Ishikawa (cell line): ENCODE measurements around the gene GRAP.

Experiments used
- CEBPB ChIP-seq: IDR thresholded peaks from 2 replicates; pipeline ENCODE4 v1.6.1; 2012
- CREB1 ChIP-seq: IDR thresholded peaks from 2 replicates; pipeline ENCODE4 v1.6.1; 2012; ENCODE audit warnings: low read depth
- EGR1 ChIP-seq: IDR thresholded peaks from 2 replicates; pipeline ENCODE4 v1.6.1; 2012
- EP300 ChIP-seq: IDR thresholded peaks from 2 replicates; pipeline ENCODE4 v1.6.1; 2012; ENCODE audit warnings: borderline replicate concordance
- FOXM1 ChIP-seq: IDR thresholded peaks from 2 replicates; pipeline ENCODE4 v1.6.1; 2012; ENCODE audit warnings: low read depth, borderline replicate concordance
- NFIC ChIP-seq: IDR thresholded peaks from 2 replicates; pipeline ENCODE4 v1.6.1; 2012
- RAD21 ChIP-seq: IDR thresholded peaks from 2 replicates; pipeline ENCODE4 v1.6.1; 2012; ENCODE audit warnings: low read depth
- TAF1 ChIP-seq: IDR thresholded peaks from 2 replicates; pipeline ENCODE4 v1.6.1; 2012; ENCODE audit warnings: low read depth, mild to moderate bottlenecking
- TCF12 ChIP-seq: IDR thresholded peaks from 2 replicates; pipeline ENCODE4 v1.6.1; 2012; ENCODE audit warnings: low read depth
- TEAD4 ChIP-seq: IDR thresholded peaks from 2 replicates; pipeline ENCODE4 v1.6.1; 2012
- YY1 ChIP-seq: IDR thresholded peaks from 2 replicates; pipeline ENCODE4 v1.6.1; 2012; ENCODE audit warnings: low read depth
- ZBTB7A ChIP-seq: IDR thresholded peaks from 2 replicates; pipeline ENCODE4 v1.6.1; 2012; ENCODE audit warnings: low read depth
- TF ChIP-seq, protein P1 (sequence below): IDR thresholded peaks from 2 replicates; pipeline ENCODE4 v1.6.1; 2012
- TF ChIP-seq, protein P2 (sequence below): IDR thresholded peaks from 2 replicates; pipeline ENCODE4 v1.6.1; 2012
- TF ChIP-seq, protein P3 (sequence below): IDR thresholded peaks from 2 replicates; pipeline ENCODE4 v1.6.1; 2012; ENCODE audit warnings: low read depth, mild to moderate bottlenecking

The GRAP gene

DNA sequence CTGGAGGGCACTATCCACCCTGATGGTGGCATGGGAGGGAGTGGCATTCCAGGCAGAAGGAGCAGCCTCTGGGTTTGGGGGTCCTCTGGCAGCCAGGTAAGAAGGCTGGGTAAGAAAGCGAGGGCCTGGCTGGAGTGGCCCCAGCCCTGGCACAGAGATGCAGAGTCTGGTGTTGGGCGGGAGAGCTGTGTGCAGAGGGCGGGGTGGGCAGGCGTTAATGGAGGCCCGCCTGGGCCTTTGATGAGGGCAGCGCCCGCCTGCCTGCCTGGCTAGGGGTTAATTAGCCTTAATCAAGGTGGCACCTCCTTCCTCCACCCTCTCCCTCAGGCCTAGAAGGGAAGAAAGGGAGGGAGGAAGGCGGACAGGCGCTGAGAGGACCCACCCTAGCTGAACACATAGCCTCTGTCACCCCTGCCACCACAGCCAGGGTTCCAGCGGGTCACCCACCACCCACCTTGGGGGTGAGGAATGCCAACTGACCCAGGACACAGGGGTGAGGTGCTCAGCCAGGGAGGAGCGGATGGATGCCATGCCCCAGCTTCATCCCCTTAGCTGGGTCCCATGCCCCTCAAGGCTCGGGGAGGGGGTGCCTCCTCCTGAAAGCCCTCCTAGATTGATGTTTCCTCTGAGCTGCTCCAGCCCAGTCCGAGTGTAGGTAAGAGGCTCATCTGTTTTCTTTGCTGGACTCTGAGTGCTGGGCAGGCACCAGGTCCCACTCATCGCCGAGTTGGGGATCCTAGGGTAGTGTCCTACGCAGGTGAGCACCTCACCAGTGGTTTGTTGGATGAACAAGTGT, 28.8 kb downstream of the GRAP start:
- TF ChIP-seq EGR1: no peak
- TF ChIP-seq, protein P1, sequence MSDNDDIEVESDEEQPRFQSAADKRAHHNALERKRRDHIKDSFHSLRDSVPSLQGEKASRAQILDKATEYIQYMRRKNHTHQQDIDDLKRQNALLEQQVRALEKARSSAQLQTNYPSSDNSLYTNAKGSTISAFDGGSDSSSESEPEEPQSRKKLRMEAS: no peak
- TF ChIP-seq TAF1: no peak
- TF ChIP-seq, protein P2, sequence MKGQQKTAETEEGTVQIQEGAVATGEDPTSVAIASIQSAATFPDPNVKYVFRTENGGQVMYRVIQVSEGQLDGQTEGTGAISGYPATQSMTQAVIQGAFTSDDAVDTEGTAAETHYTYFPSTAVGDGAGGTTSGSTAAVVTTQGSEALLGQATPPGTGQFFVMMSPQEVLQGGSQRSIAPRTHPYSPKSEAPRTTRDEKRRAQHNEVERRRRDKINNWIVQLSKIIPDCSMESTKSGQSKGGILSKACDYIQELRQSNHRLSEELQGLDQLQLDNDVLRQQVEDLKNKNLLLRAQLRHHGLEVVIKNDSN: no peak
- no peak for TF ChIP-seq TEAD4
- TF ChIP-seq YY1: no peak
- TF ChIP-seq FOXM1: no peak
- TF ChIP-seq CEBPB: no peak
- TF ChIP-seq ZBTB7A: no peak
- no peak for TF ChIP-seq CREB1

DNA sequence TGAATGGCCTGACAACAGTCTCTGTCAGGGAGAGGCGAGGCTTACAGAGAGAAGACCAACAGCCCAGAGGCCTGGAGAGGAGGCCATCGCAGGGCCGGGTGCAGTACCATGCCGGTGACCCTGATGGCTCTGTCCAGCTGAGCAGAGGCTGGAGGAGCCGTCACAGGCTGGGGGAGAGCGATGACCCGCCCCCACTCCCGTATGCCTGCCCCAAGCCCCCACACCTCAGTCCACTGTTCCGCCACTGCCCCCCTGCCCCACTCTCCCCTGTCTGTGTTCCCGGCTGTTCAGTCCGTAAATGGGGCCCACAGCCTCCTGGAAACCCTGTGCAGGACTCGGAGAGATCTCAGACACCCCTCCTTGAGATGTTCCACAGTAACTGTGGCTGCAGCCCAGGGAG, 29.4 kb downstream of the GRAP start:
- TF ChIP-seq TAF1 (no peak), ZBTB7A (no peak), CEBPB (no peak)

DNA sequence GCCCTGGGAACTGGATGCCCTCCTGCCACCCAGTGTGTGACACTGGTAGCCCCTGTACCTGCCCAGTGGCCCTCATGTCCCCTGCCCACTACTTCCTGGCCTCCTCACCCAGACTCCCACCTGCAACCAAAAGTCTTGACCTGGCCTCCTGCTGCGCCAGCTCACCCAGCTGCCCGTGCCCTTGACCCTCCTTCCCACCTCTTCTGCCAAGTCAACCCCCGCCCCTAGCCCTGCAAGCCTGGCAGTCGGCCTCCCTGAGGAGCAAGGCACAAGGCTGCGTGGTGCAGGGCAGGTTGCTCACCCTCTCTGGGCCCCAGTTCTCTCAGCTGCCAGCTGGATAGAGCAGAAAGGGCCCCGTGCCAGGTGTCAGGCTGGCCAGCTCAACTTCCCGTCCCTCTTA, 29.9 kb downstream of the GRAP start:
- TF ChIP-seq RAD21: no peak
- TF ChIP-seq, protein P2: no peak
- no peak for TF ChIP-seq CEBPB

DNA sequence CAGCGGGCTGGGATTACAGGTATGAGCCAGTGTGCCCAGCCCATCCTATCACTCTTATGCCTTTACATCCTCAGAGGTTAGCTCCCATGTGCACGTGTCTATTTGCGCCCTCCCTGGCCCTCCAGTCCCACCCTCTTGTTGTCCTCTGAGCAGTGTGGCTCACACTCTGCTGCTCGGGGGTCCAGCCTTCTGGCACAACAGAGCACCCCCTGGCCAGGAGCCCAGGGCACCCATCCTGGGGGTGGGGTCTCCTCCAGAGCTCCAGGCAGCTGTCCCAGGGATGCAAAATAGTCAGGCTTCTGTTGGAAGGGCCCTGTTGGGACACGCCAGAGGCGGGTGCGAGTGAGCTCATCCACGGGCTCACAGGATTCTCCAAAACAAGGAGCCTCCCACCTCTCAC, 30.5 kb downstream of the GRAP start:
- TF ChIP-seq ZBTB7A (no peak), CREB1 (no peak), TEAD4 (no peak), TCF12 (no peak), FOXM1 (no peak), EP300 (no peak), TAF1 (no peak), YY1 (no peak), RAD21 (no peak)
- TF ChIP-seq, protein P3, sequence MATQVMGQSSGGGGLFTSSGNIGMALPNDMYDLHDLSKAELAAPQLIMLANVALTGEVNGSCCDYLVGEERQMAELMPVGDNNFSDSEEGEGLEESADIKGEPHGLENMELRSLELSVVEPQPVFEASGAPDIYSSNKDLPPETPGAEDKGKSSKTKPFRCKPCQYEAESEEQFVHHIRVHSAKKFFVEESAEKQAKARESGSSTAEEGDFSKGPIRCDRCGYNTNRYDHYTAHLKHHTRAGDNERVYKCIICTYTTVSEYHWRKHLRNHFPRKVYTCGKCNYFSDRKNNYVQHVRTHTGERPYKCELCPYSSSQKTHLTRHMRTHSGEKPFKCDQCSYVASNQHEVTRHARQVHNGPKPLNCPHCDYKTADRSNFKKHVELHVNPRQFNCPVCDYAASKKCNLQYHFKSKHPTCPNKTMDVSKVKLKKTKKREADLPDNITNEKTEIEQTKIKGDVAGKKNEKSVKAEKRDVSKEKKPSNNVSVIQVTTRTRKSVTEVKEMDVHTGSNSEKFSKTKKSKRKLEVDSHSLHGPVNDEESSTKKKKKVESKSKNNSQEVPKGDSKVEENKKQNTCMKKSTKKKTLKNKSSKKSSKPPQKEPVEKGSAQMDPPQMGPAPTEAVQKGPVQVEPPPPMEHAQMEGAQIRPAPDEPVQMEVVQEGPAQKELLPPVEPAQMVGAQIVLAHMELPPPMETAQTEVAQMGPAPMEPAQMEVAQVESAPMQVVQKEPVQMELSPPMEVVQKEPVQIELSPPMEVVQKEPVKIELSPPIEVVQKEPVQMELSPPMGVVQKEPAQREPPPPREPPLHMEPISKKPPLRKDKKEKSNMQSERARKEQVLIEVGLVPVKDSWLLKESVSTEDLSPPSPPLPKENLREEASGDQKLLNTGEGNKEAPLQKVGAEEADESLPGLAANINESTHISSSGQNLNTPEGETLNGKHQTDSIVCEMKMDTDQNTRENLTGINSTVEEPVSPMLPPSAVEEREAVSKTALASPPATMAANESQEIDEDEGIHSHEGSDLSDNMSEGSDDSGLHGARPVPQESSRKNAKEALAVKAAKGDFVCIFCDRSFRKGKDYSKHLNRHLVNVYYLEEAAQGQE: no peak
- TF ChIP-seq, protein P2: no peak

DNA sequence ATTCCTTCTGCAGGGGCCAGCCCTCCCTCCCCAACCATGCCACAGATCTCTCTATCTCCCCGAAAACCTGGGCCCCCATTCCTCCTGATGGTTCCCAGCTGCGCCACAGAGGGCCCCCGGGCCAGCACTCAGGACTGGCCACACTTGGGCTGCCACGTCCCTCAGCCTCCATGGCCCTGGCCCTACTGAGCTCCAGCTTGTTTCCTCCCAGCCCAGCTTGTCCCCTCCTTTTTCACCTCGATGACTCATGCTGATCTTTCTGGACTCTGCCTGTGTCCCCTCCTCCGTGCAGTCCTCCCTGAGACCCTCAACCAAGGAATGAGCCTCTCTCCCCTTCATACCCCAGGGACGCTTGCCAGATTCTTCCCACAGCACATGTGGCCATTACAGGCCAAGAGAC, 31.3 kb downstream of the GRAP start:
- no peak for TF ChIP-seq YY1
- no peak for TF ChIP-seq TAF1
- TF ChIP-seq, protein P2: no peak
- TF ChIP-seq RAD21: no peak
- no peak for TF ChIP-seq CREB1
- TF ChIP-seq TCF12: no peak
- TF ChIP-seq ZBTB7A: no peak
- TF ChIP-seq NFIC: no peak

DNA sequence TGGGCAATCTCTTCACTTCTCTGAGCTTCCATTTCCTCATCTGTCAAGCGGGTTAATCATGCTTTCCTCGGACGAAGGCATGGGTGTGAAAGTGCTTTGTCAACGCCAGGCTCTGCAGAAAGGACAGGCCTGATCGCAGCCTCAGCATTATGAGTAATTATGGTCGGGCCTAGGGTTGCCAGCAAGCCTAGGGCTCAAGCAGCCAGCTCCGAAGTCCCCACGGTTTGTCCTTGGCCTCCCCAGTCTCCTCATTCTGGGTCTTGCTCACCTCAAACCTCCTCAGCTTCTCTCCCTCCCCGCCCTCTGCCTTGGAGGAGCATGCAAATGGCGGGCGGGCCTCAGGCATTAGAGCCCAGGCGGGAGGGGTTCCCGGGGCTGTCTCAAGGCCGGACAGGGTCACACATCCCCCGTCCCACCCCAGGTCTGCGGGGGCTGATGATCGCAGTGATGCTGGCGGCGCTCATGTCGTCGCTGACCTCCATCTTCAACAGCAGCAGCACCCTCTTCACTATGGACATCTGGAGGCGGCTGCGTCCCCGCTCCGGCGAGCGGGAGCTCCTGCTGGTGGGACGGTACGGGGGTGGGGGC, 32.0 kb downstream of the GRAP start:
- TF ChIP-seq EGR1: no peak
- TF ChIP-seq ZBTB7A: no peak
- TF ChIP-seq, protein P1: no peak
- TF ChIP-seq CREB1: no peak
- TF ChIP-seq FOXM1: no peak
- TF ChIP-seq NFIC: no peak
- no peak for TF ChIP-seq CEBPB
- no peak for TF ChIP-seq TCF12
- TF ChIP-seq EP300: no peak
- TF ChIP-seq RAD21: no peak
- no peak for TF ChIP-seq YY1
- no peak for TF ChIP-seq TEAD4
- TF ChIP-seq, protein P3: no peak
- TF ChIP-seq TAF1: no peak
